HG03025 (cell line): ENCODE results near the gene MMRN2.
"Not testable (repeated sequence)": the region's sequence is repeated elsewhere in the genome, so short reads cannot be mapped to it uniquely, and the experiment has no call there.

Experiments
- ATAC-seq: cut with Tn5 transposase; IDR thresholded peaks from one replicate; pipeline ENCODE4 v1.9.1; 2021; ENCODE audit warnings: mild to moderate bottlenecking, moderate library complexity; ENCODE audit not compliant: unreplicated experiment, low FRiP score

MMRN2 gene

GRCh38 chr10:86957471-86958115 is at the start of gene MMRN2:
Gene MMRN2, minus strand, starts transcription at chr10:86957615. Its CDS starts 74 bp downstream, at chr10:86957541.
- ATAC-seq: no peak

GRCh38 chr10:87007124-87007523 is 49.7 kb upstream of the MMRN2 start:
- ATAC-seq: not testable (repeated sequence)

- no peak for ATAC-seq
These were observed 43.1 kb upstream of the MMRN2 start for GRCh38 chr10:87000491-87000890.

GRCh38 chr10:86999802-87000403 is 42.5 kb upstream of the MMRN2 start:
- ATAC-seq: not testable (repeated sequence)

- ATAC-seq: no peak
These were observed 35.5 kb upstream of the MMRN2 start for GRCh38 chr10:86992929-86993328.

- no peak for ATAC-seq
These were observed 35.0 kb upstream of the MMRN2 start for GRCh38 chr10:86992456-86992855.

- ATAC-seq: not testable (repeated sequence)
These were observed 33.9 kb upstream of the MMRN2 start for GRCh38 chr10:86991362-86991761.

GRCh38 chr10:86988520-86988919 is 31.1 kb upstream of the MMRN2 start:
- no peak for ATAC-seq

- ATAC-seq: not testable (repeated sequence)
These were observed 27.1 kb upstream of the MMRN2 start for GRCh38 chr10:86984498-86984897.

GRCh38 chr10:86981716-86982115 is 24.3 kb upstream of the MMRN2 start:
- ATAC-seq: no peak

- not testable (repeated sequence) for ATAC-seq
These were observed 23.6 kb upstream of the MMRN2 start for GRCh38 chr10:86981020-86981419.

- ATAC-seq: no peak
These were observed 22.6 kb upstream of the MMRN2 start for GRCh38 chr10:86979977-86980448.

GRCh38 chr10:86979296-86979818 is 21.9 kb upstream of the MMRN2 start:
- ATAC-seq: no peak

- ATAC-seq: not testable (repeated sequence)
These were observed 21.0 kb upstream of the MMRN2 start for GRCh38 chr10:86978457-86978856.

GRCh38 chr10:86976362-86977056 is 19.1 kb upstream of the MMRN2 start:
- no peak for ATAC-seq

- no peak for ATAC-seq
These were observed 17.1 kb upstream of the MMRN2 start for GRCh38 chr10:86974484-86974883.

GRCh38 chr10:86972613-86973380 is 15.4 kb upstream of the MMRN2 start:
- ATAC-seq: no peak

- peak; percentile 64 for ATAC-seq
These were observed 14.0 kb upstream of the MMRN2 start for GRCh38 chr10:86971232-86971991.

GRCh38 chr10:86970982-86971231 is 13.5 kb upstream of the MMRN2 start:
- no peak for ATAC-seq
